ENCODE results near the gene TEKT2.

Gene TEKT2

GRCh38 chr1:36132029-36132428 is 48.1 kb downstream of the TEKT2 start:
- peaks cover 28% of the 10 kb centered on the region for H3K4me1 ChIP-seq (ENCODE audit: control insufficient read depth, insufficient read depth, low read length)
- H3K36me3 ChIP-seq (ENCODE audit: control insufficient read depth in 2 of 2, insufficient read depth in 2 of 2, low read length in 2 of 2) = peaks cover 0 to 3% of the 10 kb centered on the region in 2 donors
- H3K4me3 ChIP-seq (ENCODE audit: low read length in 2 of 2) = no peak overlapping the region
- no peak overlapping the region for H3K9ac ChIP-seq (ENCODE audit: low read length in 2 of 2)
- H3K27me3 ChIP-seq (ENCODE audit: control insufficient read depth in 1 of 2, insufficient read depth in 2 of 2, low read length in 2 of 2) = no peaks in the 10 kb centered on the region
- H3K9me3 ChIP-seq (ENCODE audit: control insufficient read depth in 2 of 2, low read length in 2 of 2) = no peaks in the 10 kb centered on the region
- no peak overlapping the region for H3K27ac ChIP-seq (ENCODE audit: low read length)

- H3K4me3 ChIP-seq (ENCODE audit: low read length in 2 of 2) = no peak overlapping the region
- peaks cover 13 to 15% of the 10 kb centered on the region in 2 donors for H3K36me3 ChIP-seq (ENCODE audit: control insufficient read depth in 2 of 2, insufficient read depth in 2 of 2, low read length in 2 of 2)
- no peak overlapping the region for H3K9ac ChIP-seq (ENCODE audit: low read length in 2 of 2)
- H3K4me1 ChIP-seq (ENCODE audit: control insufficient read depth, insufficient read depth, low read length) = peaks cover 32% of the 10 kb centered on the region
- peak overlapping the region; percentile 53 for H3K27ac ChIP-seq (ENCODE audit: low read length)
- H3K27me3 ChIP-seq (ENCODE audit: control insufficient read depth in 1 of 2, insufficient read depth in 2 of 2, low read length in 2 of 2) = no peaks in the 10 kb centered on the region
- H3K9me3 ChIP-seq (ENCODE audit: control insufficient read depth in 2 of 2, low read length in 2 of 2) = no peaks in the 10 kb centered on the region
These were observed 49.6 kb downstream of the TEKT2 start for GRCh38 chr1:36133484-36133883.

GRCh38 chr1:36134031-36134430 is 50.1 kb downstream of the TEKT2 start:
- H3K27ac ChIP-seq (ENCODE audit: low read length) = peak overlapping the region; percentile 53
- no peak overlapping the region for H3K4me3 ChIP-seq (ENCODE audit: low read length in 2 of 2)
- no peaks in the 10 kb centered on the region for H3K9me3 ChIP-seq (ENCODE audit: control insufficient read depth in 2 of 2, low read length in 2 of 2)
- peaks cover 13 to 15% of the 10 kb centered on the region in 2 donors for H3K36me3 ChIP-seq (ENCODE audit: control insufficient read depth in 2 of 2, insufficient read depth in 2 of 2, low read length in 2 of 2)
- no peaks in the 10 kb centered on the region for H3K27me3 ChIP-seq (ENCODE audit: control insufficient read depth in 1 of 2, insufficient read depth in 2 of 2, low read length in 2 of 2)
- peaks cover 32% of the 10 kb centered on the region for H3K4me1 ChIP-seq (ENCODE audit: control insufficient read depth, insufficient read depth, low read length)
- no peak overlapping the region for H3K9ac ChIP-seq (ENCODE audit: low read length in 2 of 2)

GRCh38 chr1:36134505-36135329 is 50.8 kb downstream of the TEKT2 start:
- H3K9me3 ChIP-seq (ENCODE audit: control insufficient read depth in 2 of 2, low read length in 2 of 2) = no peaks in the 10 kb centered on the region
- no peak overlapping the region for H3K4me3 ChIP-seq (ENCODE audit: low read length in 2 of 2)
- H3K9ac ChIP-seq (ENCODE audit: low read length in 2 of 2) = peak overlapping the region in 1 of 2 donors; percentile 52
- peaks cover 32% of the 10 kb centered on the region for H3K4me1 ChIP-seq (ENCODE audit: control insufficient read depth, insufficient read depth, low read length)
- H3K36me3 ChIP-seq (ENCODE audit: control insufficient read depth in 2 of 2, insufficient read depth in 2 of 2, low read length in 2 of 2) = peaks cover 16 to 18% of the 10 kb centered on the region in 2 donors
- peak overlapping the region; percentile 53 for H3K27ac ChIP-seq (ENCODE audit: low read length)
- H3K27me3 ChIP-seq (ENCODE audit: control insufficient read depth in 1 of 2, insufficient read depth in 2 of 2, low read length in 2 of 2) = no peaks in the 10 kb centered on the region

- Histone ChIP-seq H3K4me1 (ENCODE audit: control insufficient read depth, insufficient read depth, low read length) (peaks cover 35% of the 10 kb centered on the region), H3K9me3 (ENCODE audit: control insufficient read depth in 2 of 2, low read length in 2 of 2) (no peaks in the 10 kb centered on the region), H3K27me3 (ENCODE audit: control insufficient read depth in 1 of 2, insufficient read depth in 2 of 2, low read length in 2 of 2) (no peaks in the 10 kb centered on the region), H3K9ac (ENCODE audit: low read length in 2 of 2) (peak overlapping the region; percentile 36 to 52), H3K36me3 (ENCODE audit: control insufficient read depth in 2 of 2, insufficient read depth in 2 of 2, low read length in 2 of 2) (peaks cover 16 to 18% of the 10 kb centered on the region in 2 donors), H3K27ac (ENCODE audit: low read length) (peak overlapping the region; percentile 53), H3K4me3 (ENCODE audit: low read length in 2 of 2) (no peak overlapping the region)
These were observed 51.4 kb downstream of the TEKT2 start for GRCh38 chr1:36135330-36135667.

GRCh38 chr1:36135796-36136195 is 51.9 kb downstream of the TEKT2 start:
- Histone ChIP-seq H3K4me1 (ENCODE audit: control insufficient read depth, insufficient read depth, low read length) (peaks cover 39% of the 10 kb centered on the region), H3K4me3 (ENCODE audit: low read length in 2 of 2) (no peak overlapping the region), H3K9me3 (ENCODE audit: control insufficient read depth in 2 of 2, low read length in 2 of 2) (no peaks in the 10 kb centered on the region), H3K9ac (ENCODE audit: low read length in 2 of 2) (peak overlapping the region; percentile 36 to 52), H3K27me3 (ENCODE audit: control insufficient read depth in 1 of 2, insufficient read depth in 2 of 2, low read length in 2 of 2) (no peaks in the 10 kb centered on the region), H3K27ac (ENCODE audit: low read length) (peak overlapping the region; percentile 53), H3K36me3 (ENCODE audit: control insufficient read depth in 2 of 2, insufficient read depth in 2 of 2, low read length in 2 of 2) (peaks cover 16 to 18% of the 10 kb centered on the region in 2 donors)

- peaks cover 16 to 18% of the 10 kb centered on the region in 2 donors for H3K36me3 ChIP-seq (ENCODE audit: control insufficient read depth in 2 of 2, insufficient read depth in 2 of 2, low read length in 2 of 2)
- H3K27me3 ChIP-seq (ENCODE audit: control insufficient read depth in 1 of 2, insufficient read depth in 2 of 2, low read length in 2 of 2) = no peaks in the 10 kb centered on the region
- no peaks in the 10 kb centered on the region for H3K9me3 ChIP-seq (ENCODE audit: control insufficient read depth in 2 of 2, low read length in 2 of 2)
- no peak overlapping the region for H3K4me3 ChIP-seq (ENCODE audit: low read length in 2 of 2)
- peaks cover 39% of the 10 kb centered on the region for H3K4me1 ChIP-seq (ENCODE audit: control insufficient read depth, insufficient read depth, low read length)
- peak overlapping the region; percentile 53 for H3K27ac ChIP-seq (ENCODE audit: low read length)
- H3K9ac ChIP-seq (ENCODE audit: low read length in 2 of 2) = peak overlapping the region in 1 of 2 donors; percentile 52
These were observed 52.6 kb downstream of the TEKT2 start for GRCh38 chr1:36136535-36136934.

- H3K27me3 ChIP-seq (ENCODE audit: control insufficient read depth in 1 of 2, insufficient read depth in 2 of 2, low read length in 2 of 2) = no peaks in the 10 kb centered on the region
- no peaks in the 10 kb centered on the region for H3K9me3 ChIP-seq (ENCODE audit: control insufficient read depth in 2 of 2, low read length in 2 of 2)
- peak overlapping the region; percentile 53 for H3K27ac ChIP-seq (ENCODE audit: low read length)
- peaks cover 40% of the 10 kb centered on the region for H3K4me1 ChIP-seq (ENCODE audit: control insufficient read depth, insufficient read depth, low read length)
- peak overlapping the region in 1 of 2 donors; percentile 37 for H3K9ac ChIP-seq (ENCODE audit: low read length in 2 of 2)
- no peak overlapping the region for H3K4me3 ChIP-seq (ENCODE audit: low read length in 2 of 2)
- H3K36me3 ChIP-seq (ENCODE audit: control insufficient read depth in 2 of 2, insufficient read depth in 2 of 2, low read length in 2 of 2) = peaks cover 16 to 18% of the 10 kb centered on the region in 2 donors
These were observed 53.3 kb downstream of the TEKT2 start for GRCh38 chr1:36137226-36137625.

- Histone ChIP-seq H3K9me3 (ENCODE audit: control insufficient read depth in 2 of 2, low read length in 2 of 2) (no peaks in the 10 kb centered on the region), H3K27me3 (ENCODE audit: control insufficient read depth in 1 of 2, insufficient read depth in 2 of 2, low read length in 2 of 2) (no peaks in the 10 kb centered on the region), H3K9ac (ENCODE audit: low read length in 2 of 2) (peak overlapping the region in 1 of 2 donors; percentile 1), H3K27ac (ENCODE audit: low read length) (peak overlapping the region; percentile 53), H3K36me3 (ENCODE audit: control insufficient read depth in 2 of 2, insufficient read depth in 2 of 2, low read length in 2 of 2) (peaks cover 16 to 20% of the 10 kb centered on the region in 2 donors), H3K4me1 (ENCODE audit: control insufficient read depth, insufficient read depth, low read length) (peaks cover 44% of the 10 kb centered on the region), H3K4me3 (ENCODE audit: low read length in 2 of 2) (no peak overlapping the region)
These were observed 53.9 kb downstream of the TEKT2 start for GRCh38 chr1:36137776-36138175.
